ENCODE measurements around the gene ACTL8. TPM values are rescaled to one million over a fixed set of nuclear protein-coding genes. Genes with fewer than 3 reads are reported as not detected.
"Not testable (repeated sequence)": the region's sequence is repeated elsewhere in the genome, so short reads cannot be mapped to it uniquely, and the experiment has no call there.

The ACTL8 gene
- total RNA-seq, 2 experiments from 2014 or later = not detected

DNA sequence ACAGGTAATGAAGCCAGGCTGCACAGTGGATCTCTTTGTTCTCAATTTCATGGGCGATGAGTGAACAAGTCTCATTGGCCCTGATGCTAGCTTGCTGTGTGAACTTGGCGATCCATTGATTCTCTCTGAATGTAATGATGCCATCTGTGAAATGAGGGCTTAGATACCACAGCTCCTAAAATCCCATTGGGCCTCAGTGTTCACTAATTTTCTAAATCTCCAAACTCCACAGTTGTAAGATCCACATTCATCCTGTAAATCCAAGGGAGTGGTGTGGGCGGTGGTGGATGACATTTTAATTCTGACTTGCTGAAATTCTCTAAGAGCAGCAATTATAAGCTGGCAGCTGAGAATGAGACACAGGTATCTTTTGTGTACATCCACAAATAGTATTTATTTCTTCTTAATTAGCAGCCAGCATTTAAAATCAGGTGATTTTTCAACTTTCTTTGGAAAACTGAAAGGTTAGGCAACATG, 9.6 kb upstream of the ACTL8 start:
- peaks cover 0 to under 1% of the 10 kb centered on the region in 2 experiments for H3K9me3 ChIP-seq (ENCODE audit: control insufficient read depth in 1 of 2, insufficient read depth in 1 of 2, low read length in 2 of 2)
- POLR2A ChIA-PET = no interaction called here
- ATAC-seq (ENCODE audit: poor library complexity) (no peak), DNase-seq (no peak)
- Mint-ChIP-seq H3K27me3 (peaks cover 32% of the 10 kb centered on the region), H3K4me1 (ENCODE audit: low read depth) (no peaks in the 10 kb centered on the region), H3K4me3 (no peak overlapping the region), H3K9me3 (no peaks in the 10 kb centered on the region), H3K27ac (no peak overlapping the region), H3K36me3 (ENCODE audit: low read depth) (no peaks in the 10 kb centered on the region)
- H3K4me3 ChIP-seq (ENCODE audit: low read length) = no peak overlapping the region
- H3K27me3 ChIP-seq (ENCODE audit: control insufficient read depth in 1 of 2, insufficient read depth in 2 of 2, low read length in 2 of 2) = peaks cover 7 to 8% of the 10 kb centered on the region in 2 experiments
- TF ChIP-seq, protein P1, sequence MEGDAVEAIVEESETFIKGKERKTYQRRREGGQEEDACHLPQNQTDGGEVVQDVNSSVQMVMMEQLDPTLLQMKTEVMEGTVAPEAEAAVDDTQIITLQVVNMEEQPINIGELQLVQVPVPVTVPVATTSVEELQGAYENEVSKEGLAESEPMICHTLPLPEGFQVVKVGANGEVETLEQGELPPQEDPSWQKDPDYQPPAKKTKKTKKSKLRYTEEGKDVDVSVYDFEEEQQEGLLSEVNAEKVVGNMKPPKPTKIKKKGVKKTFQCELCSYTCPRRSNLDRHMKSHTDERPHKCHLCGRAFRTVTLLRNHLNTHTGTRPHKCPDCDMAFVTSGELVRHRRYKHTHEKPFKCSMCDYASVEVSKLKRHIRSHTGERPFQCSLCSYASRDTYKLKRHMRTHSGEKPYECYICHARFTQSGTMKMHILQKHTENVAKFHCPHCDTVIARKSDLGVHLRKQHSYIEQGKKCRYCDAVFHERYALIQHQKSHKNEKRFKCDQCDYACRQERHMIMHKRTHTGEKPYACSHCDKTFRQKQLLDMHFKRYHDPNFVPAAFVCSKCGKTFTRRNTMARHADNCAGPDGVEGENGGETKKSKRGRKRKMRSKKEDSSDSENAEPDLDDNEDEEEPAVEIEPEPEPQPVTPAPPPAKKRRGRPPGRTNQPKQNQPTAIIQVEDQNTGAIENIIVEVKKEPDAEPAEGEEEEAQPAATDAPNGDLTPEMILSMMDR (IDR thresholded peaks at IDR 0.05) = no peak
- CTCF ChIA-PET = no interaction called here
- H3K4me1 ChIP-seq (ENCODE audit: insufficient read depth, low read length) = no peaks in the 10 kb centered on the region
- H3K36me3 ChIP-seq (ENCODE audit: insufficient read depth, low read length) = no peaks in the 10 kb centered on the region
- H3K27ac ChIP-seq (ENCODE audit: low read depth in 1 of 2, low read length in 2 of 2) = no peak overlapping the region
- intact Hi-C loops (cut with DNase I, micrococcal nuclease) = no loop called here

DNA sequence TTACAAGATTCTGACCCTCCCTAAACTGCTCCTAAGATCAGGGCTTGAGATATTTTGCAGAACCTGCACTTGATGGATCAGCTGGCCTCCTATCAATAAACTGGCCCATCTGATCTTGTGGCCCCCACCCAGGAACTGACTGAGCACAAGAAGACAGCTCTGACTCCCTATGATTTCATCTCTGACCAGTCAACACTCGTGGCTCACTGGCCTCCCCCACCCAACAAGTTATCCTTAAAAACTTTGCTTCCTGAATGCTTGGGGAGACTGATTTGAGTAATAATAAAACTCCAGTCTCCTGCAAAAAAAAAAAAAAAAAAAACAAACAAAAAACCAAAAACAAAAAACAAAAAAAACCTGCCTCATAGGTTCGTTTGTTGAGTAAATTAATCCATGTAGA, 8.9 kb upstream of the ACTL8 start:
- H3K9me3 Mint-ChIP-seq; H3K27ac ChIP-seq (ENCODE audit: low read depth in 1 of 2, low read length in 2 of 2); POLR2A ChIA-PET; H3K4me1 Mint-ChIP-seq (ENCODE audit: low read depth); CTCF ChIA-PET; H3K4me3 Mint-ChIP-seq; H3K27me3 ChIP-seq (ENCODE audit: control insufficient read depth in 1 of 2, insufficient read depth in 2 of 2, low read length in 2 of 2); H3K4me1 ChIP-seq (ENCODE audit: insufficient read depth, low read length); intact Hi-C loops (cut with DNase I, micrococcal nuclease); H3K27ac Mint-ChIP-seq; H3K36me3 ChIP-seq (ENCODE audit: insufficient read depth, low read length); H3K4me3 ChIP-seq (ENCODE audit: low read length); H3K9me3 ChIP-seq (ENCODE audit: control insufficient read depth in 1 of 2, insufficient read depth in 1 of 2, low read length in 2 of 2); H3K36me3 Mint-ChIP-seq (ENCODE audit: low read depth); ATAC-seq (ENCODE audit: poor library complexity); DNase-seq: not testable (repeated sequence)
- H3K27me3 Mint-ChIP-seq = peaks cover 26% of the 10 kb centered on the region

DNA sequence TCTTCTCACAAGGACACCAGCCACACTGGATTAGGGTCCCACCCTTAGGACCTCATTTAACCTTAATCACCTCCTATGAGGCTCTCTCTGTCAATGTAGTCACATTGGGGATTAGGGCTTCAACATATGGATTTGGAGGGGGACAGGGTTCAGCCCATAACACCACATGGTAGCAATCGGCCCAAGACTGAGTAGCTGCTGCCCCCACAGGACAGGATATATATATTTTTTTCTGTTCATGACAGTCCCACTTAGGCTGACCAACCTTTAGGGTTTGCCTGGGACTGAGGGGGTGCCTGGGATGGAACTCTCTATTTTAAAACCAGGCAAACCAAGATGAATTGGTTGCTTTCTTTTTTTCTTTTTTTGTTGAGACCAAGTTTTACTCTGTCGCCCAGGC, 8.2 kb upstream of the ACTL8 start:
- ATAC-seq (ENCODE audit: poor library complexity) (no peak), DNase-seq (no peak)
- Mint-ChIP-seq H3K4me1 (ENCODE audit: low read depth) (no peaks in the 10 kb centered on the region), H3K4me3 (no peak overlapping the region), H3K9me3 (no peaks in the 10 kb centered on the region), H3K36me3 (ENCODE audit: low read depth) (no peaks in the 10 kb centered on the region), H3K27ac (no peak overlapping the region), H3K27me3 (peaks cover 22% of the 10 kb centered on the region)
- no peak overlapping the region for H3K4me3 ChIP-seq (ENCODE audit: low read length)
- ChIA-PET CTCF (no interaction called here), POLR2A (no interaction called here)
- no peaks in the 10 kb centered on the region for H3K4me1 ChIP-seq (ENCODE audit: insufficient read depth, low read length)
- no peaks in the 10 kb centered on the region for H3K36me3 ChIP-seq (ENCODE audit: insufficient read depth, low read length)
- H3K27me3 ChIP-seq (ENCODE audit: control insufficient read depth in 1 of 2, insufficient read depth in 2 of 2, low read length in 2 of 2) = peaks cover 5 to 7% of the 10 kb centered on the region in 2 experiments
- intact Hi-C loops (cut with DNase I, micrococcal nuclease) = no loop called here
- H3K9me3 ChIP-seq (ENCODE audit: control insufficient read depth in 1 of 2, insufficient read depth in 1 of 2, low read length in 2 of 2) = peaks cover 0 to 13% of the 10 kb centered on the region in 2 experiments
- no peak overlapping the region for H3K27ac ChIP-seq (ENCODE audit: low read depth in 1 of 2, low read length in 2 of 2)
- TF ChIP-seq, protein P1 (IDR thresholded peaks at IDR 0.05) = no peak

DNA sequence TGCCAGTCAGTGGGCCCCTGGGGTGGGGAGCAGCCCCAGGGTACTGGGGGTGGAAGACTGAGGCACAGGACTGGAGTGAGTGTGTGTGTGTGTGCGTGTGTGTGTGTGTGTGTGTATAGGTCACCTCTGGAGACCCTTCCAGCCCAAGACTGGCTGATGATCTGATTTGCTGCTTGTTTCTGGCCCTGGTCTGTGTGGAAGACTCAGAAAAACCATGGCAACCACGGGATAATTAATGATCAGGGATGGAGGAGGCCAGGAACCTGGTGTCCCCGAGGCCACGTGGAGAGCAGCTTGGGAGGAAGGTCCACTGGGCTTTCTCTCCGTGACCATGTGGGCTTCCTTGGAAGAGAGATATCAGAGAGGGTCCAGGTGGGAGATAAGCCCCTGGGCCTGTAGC, 4.8 kb upstream of the ACTL8 start:
- POLR2A ChIA-PET = no interaction called here
- H3K36me3 Mint-ChIP-seq (ENCODE audit: low read depth) = no peaks in the 10 kb centered on the region
- intact Hi-C loops (cut with DNase I, micrococcal nuclease) = no loop called here
- Histone ChIP-seq H3K9me3 (ENCODE audit: control insufficient read depth in 1 of 2, insufficient read depth in 1 of 2, low read length in 2 of 2) (peaks cover 21 to 23% of the 10 kb centered on the region in 2 experiments), H3K36me3 (ENCODE audit: insufficient read depth, low read length) (no peaks in the 10 kb centered on the region), H3K27me3 (ENCODE audit: control insufficient read depth in 1 of 2, insufficient read depth in 2 of 2, low read length in 2 of 2) (peaks cover 5% of the 10 kb centered on the region in 2 experiments), H3K4me3 (ENCODE audit: low read length) (no peak overlapping the region), H3K4me1 (ENCODE audit: insufficient read depth, low read length) (no peaks in the 10 kb centered on the region), H3K27ac (ENCODE audit: low read depth in 1 of 2, low read length in 2 of 2) (no peak overlapping the region)
- no peak overlapping the region for H3K27ac Mint-ChIP-seq
- H3K4me3 Mint-ChIP-seq = no peak overlapping the region
- ATAC-seq (ENCODE audit: poor library complexity) = no peak
- TF ChIP-seq, protein P1 (IDR thresholded peaks at IDR 0.05) = no peak
- H3K4me1 Mint-ChIP-seq (ENCODE audit: low read depth) = no peaks in the 10 kb centered on the region
- CTCF ChIA-PET = no interaction called here
- H3K9me3 Mint-ChIP-seq = peaks cover 6% of the 10 kb centered on the region
- no peak for DNase-seq
- H3K27me3 Mint-ChIP-seq = peaks cover 12% of the 10 kb centered on the region
